H9 (cell line): ENCODE results near the gene CCL20. TPM values are rescaled to one million over a fixed set of nuclear protein-coding genes. Genes with fewer than 3 reads are reported as not detected.

Experiments
- DNase-seq: peaks from one replicate; pipeline ENCODE4 v3.0.0-alpha.2; 2017
- H2AFZ ChIP-seq: one replicate; pipeline ENCODE4 v1.6.1; 2013; ENCODE audit warnings: mild to moderate bottlenecking, low read length, control low read depth, moderate library complexity
- H2AK5ac ChIP-seq: 2 replicates; pipeline ENCODE4 v1.6.1; 2013; ENCODE audit warnings: low read length, control low read depth, mixed read lengths; ENCODE audit not compliant: insufficient read length
- H2BK120ac ChIP-seq: one replicate; pipeline ENCODE4 v1.6.1; 2013; ENCODE audit warnings: low read depth, mild to moderate bottlenecking, low read length, control low read depth, inconsistent platforms; ENCODE audit not compliant: poor library complexity, severe bottlenecking
- H2BK12ac ChIP-seq: 2 replicates; pipeline ENCODE4 v1.6.1; 2013; ENCODE audit warnings: low read length, control low read depth, mixed read lengths, low read depth; ENCODE audit not compliant: insufficient read length
- H2BK15ac ChIP-seq: 2 replicates; pipeline ENCODE4 v1.6.1; 2013; ENCODE audit warnings: low read depth, low read length, control low read depth
- H2BK20ac ChIP-seq: one replicate; pipeline ENCODE4 v1.6.1; 2013; ENCODE audit warnings: low read depth, mild to moderate bottlenecking, low read length, control low read depth, inconsistent platforms; ENCODE audit not compliant: poor library complexity, severe bottlenecking
- H2BK5ac ChIP-seq: 2 replicates; pipeline ENCODE4 v1.6.1; 2013; ENCODE audit warnings: low read length, control low read depth, mixed read lengths; ENCODE audit not compliant: insufficient read length
- H3K14ac ChIP-seq: 2 replicates; pipeline ENCODE4 v1.6.1; 2013; ENCODE audit warnings: low read length, control low read depth; ENCODE audit not compliant: insufficient read depth
- H3K18ac ChIP-seq: 2 replicates; pipeline ENCODE4 v1.6.1; 2013; ENCODE audit warnings: low read depth, mild to moderate bottlenecking, mixed read lengths, low read length, control low read depth; ENCODE audit not compliant: insufficient read length
- H3K23ac ChIP-seq: 2 replicates; pipeline ENCODE4 v1.6.1; 2013; ENCODE audit warnings: low read length, control low read depth, mixed read lengths, low read depth; ENCODE audit not compliant: insufficient read length
- H3K23me2 ChIP-seq: 2 replicates; pipeline ENCODE4 v1.6.1; 2013; ENCODE audit warnings: low read depth, mild to moderate bottlenecking, mixed read lengths, low read length, control low read depth; ENCODE audit not compliant: insufficient read length, poor library complexity, severe bottlenecking
- H3K27ac ChIP-seq: 2 replicates; pipeline ENCODE4 v1.5.1; 2013; ENCODE audit warnings: low read length, control low read depth, mixed read lengths, low read depth; ENCODE audit not compliant: insufficient read length
- H3K27me3 ChIP-seq: 2 replicates; pipeline ENCODE4 v1.6.1; 2013; ENCODE audit warnings: low read length, control low read depth, inconsistent platforms; ENCODE audit not compliant: insufficient read depth
- H3K4ac ChIP-seq: 2 replicates; pipeline ENCODE4 v1.6.1; 2013; ENCODE audit warnings: low read depth, mild to moderate bottlenecking, control low read depth, inconsistent platforms, low read length, moderate library complexity
- H3K4me1 ChIP-seq: 2 replicates; pipeline ENCODE4 v1.6.1; 2013; ENCODE audit warnings: low read length, control low read depth, inconsistent platforms; ENCODE audit not compliant: insufficient read depth
- H3K4me2 ChIP-seq: 2 replicates; pipeline ENCODE4 v1.6.1; 2013; ENCODE audit warnings: low read length, control low read depth, mixed read lengths; ENCODE audit not compliant: insufficient read length, insufficient read depth
- H3K56ac ChIP-seq: 2 replicates; pipeline ENCODE4 v1.6.1; 2013; ENCODE audit warnings: low read depth, mild to moderate bottlenecking, mixed read lengths, low read length, control low read depth; ENCODE audit not compliant: insufficient read length
- H3K79me1 ChIP-seq: 2 replicates; pipeline ENCODE4 v1.6.1; 2013; ENCODE audit warnings: low read depth, mild to moderate bottlenecking, moderate library complexity, low read length, control low read depth, inconsistent platforms; ENCODE audit not compliant: insufficient read depth, poor library complexity, severe bottlenecking
- H3K79me2 ChIP-seq: 2 replicates; pipeline ENCODE4 v1.6.1; 2013; ENCODE audit warnings: low read length, control low read depth, inconsistent platforms; ENCODE audit not compliant: insufficient read depth
- H3K9ac ChIP-seq: 2 replicates; pipeline ENCODE4 v1.6.1; 2013; ENCODE audit warnings: low read length, control low read depth, mixed read lengths; ENCODE audit not compliant: insufficient read length; ENCODE audit errors: extremely low read depth
- H3K9me3 ChIP-seq: one replicate; pipeline ENCODE4 v1.6.1; 2013; ENCODE audit warnings: low read depth, low read length, inconsistent platforms; ENCODE audit not compliant: control insufficient read depth
- H3T11ph ChIP-seq: one replicate; pipeline ENCODE4 v1.6.1; 2013; ENCODE audit warnings: mild to moderate bottlenecking, low read length, control low read depth, inconsistent platforms
- H4K20me1 ChIP-seq: one replicate; pipeline ENCODE4 v1.6.1; 2013; ENCODE audit not compliant: control insufficient read depth, insufficient read length, insufficient read depth
- H4K5ac ChIP-seq: 2 replicates; pipeline ENCODE4 v1.6.1; 2013; ENCODE audit warnings: low read depth, mild to moderate bottlenecking, mixed read lengths, low read length, control low read depth; ENCODE audit not compliant: insufficient read length
- H4K8ac ChIP-seq: replicated peaks from 2 replicates; pipeline ENCODE4 v1.6.1; 2013; ENCODE audit warnings: low read length, control low read depth, mixed read lengths, low read depth; ENCODE audit not compliant: insufficient read length
- H4K91ac ChIP-seq: 2 replicates; pipeline ENCODE4 v1.6.1; 2013; ENCODE audit warnings: low read depth, mild to moderate bottlenecking, moderate library complexity, mixed read lengths, low read length, control low read depth; ENCODE audit not compliant: insufficient read length
- H3K27ac Mint-ChIP-seq, 3 experiments: 2 replicates in 2 of 3; 3 replicates in 1 of 3; pipeline ENCODE4 v1.8.0; 2020 to 2021; ENCODE audit warnings: mixed read lengths in 3 of 3, mild to moderate bottlenecking in 1 of 3, moderate library complexity in 1 of 3
- H3K27me3 Mint-ChIP-seq: 2 replicates; pipeline ENCODE4 v1.8.0; 2021; ENCODE audit warnings: low read depth, mild to moderate bottlenecking, moderate library complexity, mixed read lengths
- H3K36me3 Mint-ChIP-seq, 3 experiments: 2 replicates in 2 of 3; 3 replicates in 1 of 3; pipeline ENCODE4 v1.8.0; 2020 to 2021; ENCODE audit warnings: low read depth in 3 of 3, mixed read lengths in 3 of 3; ENCODE audit not compliant: insufficient read depth in 1 of 3
- H3K4me1 Mint-ChIP-seq, 2 experiments: 2 replicates each; pipeline ENCODE4 v1.8.0; 2020; ENCODE audit warnings: mixed read lengths in 2 of 2
- H3K4me3 Mint-ChIP-seq, 2 experiments: 2 replicates in 1 of 2; 3 replicates in 1 of 2; pipeline ENCODE4 v1.8.0; 2020 to 2021; ENCODE audit warnings: mild to moderate bottlenecking in 2 of 2, mixed read lengths in 2 of 2, moderate library complexity in 1 of 2
- H3K9me3 Mint-ChIP-seq, 2 experiments: 2 replicates in 1 of 2; 3 replicates in 1 of 2; pipeline ENCODE4 v1.8.0; 2020; ENCODE audit warnings: mild to moderate bottlenecking in 2 of 2, mixed read lengths in 2 of 2, moderate library complexity in 1 of 2
- WGBS: extraction: QIAGEN DNeasy Blood & Tissue Kit; methylation state at CpG from one replicate; pipeline ENCODE4 v1.1.7; 2013; ENCODE audit warnings: missing lambda C conversion rate, low lambda C conversion rate, mixed read lengths; ENCODE audit not compliant: insufficient read length; ENCODE audit errors: extremely low coverage; 5-methylcytosine and 5-hydroxymethylcytosine counted together
- total RNA-seq: library from RNA; stranded (reverse); gene quantifications from 2 replicates; pipeline ENCODE4 v1.2.1, GENCODE V29; 2021
- TF ChIP-seq, protein P1 (sequence below): fragments of 200-600 bp; sonication (generic); conservative IDR thresholded peaks from 3 replicates; pipeline ENCODE4 v1.8.0; 2021; ENCODE audit warnings: antibody characterized with exemption, mild to moderate bottlenecking

CCL20 gene
- total RNA-seq, 1 experiment from 2014 or later = not detected

DNA sequence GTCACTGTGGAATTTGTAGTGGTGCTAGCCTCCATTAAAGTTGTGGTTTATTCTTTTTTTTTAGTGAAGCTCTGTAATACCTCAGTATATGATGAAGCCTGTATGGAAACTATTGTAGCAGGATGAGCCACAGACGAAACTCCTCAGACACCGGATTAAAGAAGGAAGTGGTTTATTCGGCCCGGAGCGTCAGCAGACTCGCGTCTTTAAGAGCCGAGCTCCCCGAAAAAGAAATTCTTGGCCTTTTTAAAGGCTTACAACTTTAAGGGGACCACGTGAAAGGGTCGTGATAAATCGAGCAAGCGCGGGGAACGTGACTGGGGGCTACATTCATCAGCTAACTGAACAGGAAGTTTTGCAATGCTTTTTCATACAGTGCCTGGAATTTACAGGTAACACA, 8.1 kb upstream of the CCL20 start:
- no peaks in the 10 kb centered on the region for H3K36me3 Mint-ChIP-seq
- no peak overlapping the region for H3K9ac ChIP-seq
- H3K9me3 Mint-ChIP-seq = no peaks in the 10 kb centered on the region
- H2AK5ac ChIP-seq = no peak overlapping the region
- H3K79me1 ChIP-seq = no peaks in the 10 kb centered on the region
- H3K27me3 Mint-ChIP-seq = no peaks in the 10 kb centered on the region
- no peak overlapping the region for H3K27ac ChIP-seq
- H3K27ac Mint-ChIP-seq = no peak overlapping the region
- H3K23me2 ChIP-seq = no peaks in the 10 kb centered on the region
- no CpG with 5 or more reads among the region's 15 CpGs for WGBS
- H4K5ac ChIP-seq = no peak overlapping the region
- H2AFZ ChIP-seq = no peak overlapping the region
- 0 out of 2 replicates have a peak, but pooled peaks cover 1% of the 10 kb centered on the region for H3K4me1 ChIP-seq
- H4K8ac ChIP-seq = no peak overlapping the region
- H4K91ac ChIP-seq = no peak overlapping the region
- no peak overlapping the region for H3K23ac ChIP-seq
- H2BK5ac ChIP-seq = no peak overlapping the region
- TF ChIP-seq, protein P1, sequence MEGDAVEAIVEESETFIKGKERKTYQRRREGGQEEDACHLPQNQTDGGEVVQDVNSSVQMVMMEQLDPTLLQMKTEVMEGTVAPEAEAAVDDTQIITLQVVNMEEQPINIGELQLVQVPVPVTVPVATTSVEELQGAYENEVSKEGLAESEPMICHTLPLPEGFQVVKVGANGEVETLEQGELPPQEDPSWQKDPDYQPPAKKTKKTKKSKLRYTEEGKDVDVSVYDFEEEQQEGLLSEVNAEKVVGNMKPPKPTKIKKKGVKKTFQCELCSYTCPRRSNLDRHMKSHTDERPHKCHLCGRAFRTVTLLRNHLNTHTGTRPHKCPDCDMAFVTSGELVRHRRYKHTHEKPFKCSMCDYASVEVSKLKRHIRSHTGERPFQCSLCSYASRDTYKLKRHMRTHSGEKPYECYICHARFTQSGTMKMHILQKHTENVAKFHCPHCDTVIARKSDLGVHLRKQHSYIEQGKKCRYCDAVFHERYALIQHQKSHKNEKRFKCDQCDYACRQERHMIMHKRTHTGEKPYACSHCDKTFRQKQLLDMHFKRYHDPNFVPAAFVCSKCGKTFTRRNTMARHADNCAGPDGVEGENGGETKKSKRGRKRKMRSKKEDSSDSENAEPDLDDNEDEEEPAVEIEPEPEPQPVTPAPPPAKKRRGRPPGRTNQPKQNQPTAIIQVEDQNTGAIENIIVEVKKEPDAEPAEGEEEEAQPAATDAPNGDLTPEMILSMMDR = no peak
- H2BK15ac ChIP-seq = no peak overlapping the region
- no peak overlapping the region for H3K18ac ChIP-seq
- H3K27me3 ChIP-seq = no peaks in the 10 kb centered on the region
- H2BK12ac ChIP-seq = no peak overlapping the region
- no peak overlapping the region for H2BK20ac ChIP-seq
- H3K9me3 ChIP-seq = no peaks in the 10 kb centered on the region
- H4K20me1 ChIP-seq = no peaks in the 10 kb centered on the region
- H2BK120ac ChIP-seq = no peak overlapping the region
- no peak overlapping the region for H3K14ac ChIP-seq
- no peak overlapping the region for H3T11ph ChIP-seq
- H3K4me3 Mint-ChIP-seq = no peak overlapping the region
- H3K79me2 ChIP-seq = no peaks in the 10 kb centered on the region
- peaks cover 7 to 12% of the 10 kb centered on the region in 2 experiments; a peak in 3 of 4 replicates for H3K4me1 Mint-ChIP-seq
- DNase-seq = no peak
- no peak overlapping the region for H3K4me2 ChIP-seq
- H3K4ac ChIP-seq = no peak overlapping the region
- no peak overlapping the region for H3K56ac ChIP-seq
